Islet precursor cell (in vitro differentiated cells): ENCODE data around the gene L1TD1.
A peak's percentile ranks its signal among the peaks of the same experiment; 100 is the strongest.
"Not testable (repeated sequence)": the region's sequence is repeated elsewhere in the genome, so short reads cannot be mapped to it uniquely, and the experiment has no call there.

Experiments used
- DNase-seq: peaks from one replicate; pipeline ENCODE4 v3.0.0-alpha.2; 2018

L1TD1 gene, protein sequence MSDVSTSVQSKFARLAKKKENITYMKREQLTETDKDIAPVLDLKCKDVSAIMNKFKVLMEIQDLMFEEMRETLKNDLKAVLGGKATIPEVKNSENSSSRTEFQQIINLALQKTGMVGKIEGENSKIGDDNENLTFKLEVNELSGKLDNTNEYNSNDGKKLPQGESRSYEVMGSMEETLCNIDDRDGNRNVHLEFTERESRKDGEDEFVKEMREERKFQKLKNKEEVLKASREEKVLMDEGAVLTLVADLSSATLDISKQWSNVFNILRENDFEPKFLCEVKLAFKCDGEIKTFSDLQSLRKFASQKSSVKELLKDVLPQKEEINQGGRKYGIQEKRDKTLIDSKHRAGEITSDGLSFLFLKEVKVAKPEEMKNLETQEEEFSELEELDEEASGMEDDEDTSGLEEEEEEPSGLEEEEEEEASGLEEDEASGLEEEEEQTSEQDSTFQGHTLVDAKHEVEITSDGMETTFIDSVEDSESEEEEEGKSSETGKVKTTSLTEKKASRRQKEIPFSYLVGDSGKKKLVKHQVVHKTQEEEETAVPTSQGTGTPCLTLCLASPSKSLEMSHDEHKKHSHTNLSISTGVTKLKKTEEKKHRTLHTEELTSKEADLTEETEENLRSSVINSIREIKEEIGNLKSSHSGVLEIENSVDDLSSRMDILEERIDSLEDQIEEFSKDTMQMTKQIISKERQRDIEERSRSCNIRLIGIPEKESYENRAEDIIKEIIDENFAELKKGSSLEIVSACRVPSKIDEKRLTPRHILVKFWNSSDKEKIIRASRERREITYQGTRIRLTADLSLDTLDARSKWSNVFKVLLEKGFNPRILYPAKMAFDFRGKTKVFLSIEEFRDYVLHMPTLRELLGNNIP

DNA sequence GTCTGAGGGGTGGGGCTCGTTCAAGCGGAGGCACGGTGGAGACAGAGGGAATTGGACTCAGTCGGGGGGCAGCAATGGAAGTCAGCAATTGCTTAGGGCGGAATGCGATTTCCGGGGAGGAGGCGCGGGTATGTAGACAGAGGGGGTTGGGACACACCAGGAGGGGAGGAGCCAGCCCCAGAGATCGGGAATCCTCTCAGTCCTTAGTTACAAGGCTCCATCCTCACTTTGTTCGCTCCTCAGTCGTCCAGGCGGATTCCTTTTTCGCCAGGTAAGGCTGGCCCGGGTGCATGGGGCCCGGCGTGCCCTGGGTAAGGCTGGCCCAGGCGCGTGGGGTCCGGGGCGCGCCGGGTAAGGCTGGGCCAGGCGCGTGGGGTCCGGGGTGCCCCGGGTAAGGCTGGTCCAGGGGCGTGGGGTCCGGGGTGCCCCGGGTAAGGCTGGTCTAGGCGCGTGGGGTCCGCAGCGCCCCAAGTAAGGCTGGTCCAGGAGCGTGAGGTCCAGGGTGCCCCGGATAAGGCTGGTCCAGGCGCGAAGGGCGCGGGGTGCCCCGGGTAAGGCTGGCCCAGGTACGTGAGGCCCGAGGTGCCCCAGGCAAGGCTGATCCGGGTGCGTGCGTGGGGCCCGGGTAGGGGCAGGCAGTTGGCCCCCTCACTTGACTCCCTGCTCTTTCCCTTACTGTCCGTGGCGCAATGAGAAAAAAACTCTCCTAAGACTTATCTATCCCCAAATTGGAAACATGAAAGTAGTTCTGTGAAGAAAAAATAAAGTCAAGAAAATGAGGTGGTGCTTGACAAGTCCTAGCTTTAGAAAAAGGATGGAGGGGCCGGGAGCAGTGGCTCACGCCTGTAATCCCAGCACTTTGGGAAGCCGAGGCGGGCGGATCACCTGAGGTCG lies at the start of gene L1TD1:
L1TD1 (plus strand) TSS at position 199 of the 894 bp plus-strand sequence. CDS start 11,780 bp downstream, outside the sequence.
- DNase-seq: peak; percentile 92

DNA sequence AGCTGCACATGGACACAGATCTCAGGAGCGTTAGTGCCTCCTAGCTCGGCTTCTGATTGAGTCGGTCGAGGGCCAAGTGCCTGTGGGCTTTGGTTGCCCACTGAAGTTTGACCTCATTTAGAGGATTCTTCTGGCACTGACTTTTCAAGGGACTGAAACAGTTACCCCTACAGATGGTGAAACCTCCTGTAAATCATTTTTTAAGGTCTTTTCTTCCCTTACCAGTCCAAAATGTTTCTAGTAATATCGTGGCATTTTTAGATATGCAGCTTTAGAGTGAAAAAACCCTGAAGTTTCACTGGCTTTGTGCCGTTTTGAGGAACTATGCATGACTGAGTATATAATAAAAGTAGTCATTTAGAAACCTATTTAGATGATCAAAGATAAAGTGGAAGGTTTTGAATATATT lies 34.7 kb upstream of the L1TD1 start:
- DNase-seq: no peak

DNA sequence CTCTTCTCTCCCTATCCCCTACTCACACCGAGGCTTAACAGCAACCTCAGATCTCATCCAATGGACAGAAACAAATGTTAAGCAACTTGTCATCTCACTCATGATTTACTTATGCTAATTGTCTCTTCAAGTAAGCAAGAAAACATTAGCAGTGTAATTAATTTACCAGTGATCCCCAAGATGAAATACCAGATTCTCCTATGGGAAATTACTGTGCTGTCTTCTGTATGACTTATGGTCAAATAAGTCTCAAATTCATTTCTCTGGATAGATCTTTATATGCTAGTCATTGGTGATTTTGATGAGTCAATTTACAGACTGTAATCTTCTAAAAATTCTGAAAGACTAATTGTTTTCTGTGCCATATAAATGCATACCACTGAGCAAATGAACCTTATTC lies 32.9 kb upstream of the L1TD1 start:
- no peak for DNase-seq

DNA sequence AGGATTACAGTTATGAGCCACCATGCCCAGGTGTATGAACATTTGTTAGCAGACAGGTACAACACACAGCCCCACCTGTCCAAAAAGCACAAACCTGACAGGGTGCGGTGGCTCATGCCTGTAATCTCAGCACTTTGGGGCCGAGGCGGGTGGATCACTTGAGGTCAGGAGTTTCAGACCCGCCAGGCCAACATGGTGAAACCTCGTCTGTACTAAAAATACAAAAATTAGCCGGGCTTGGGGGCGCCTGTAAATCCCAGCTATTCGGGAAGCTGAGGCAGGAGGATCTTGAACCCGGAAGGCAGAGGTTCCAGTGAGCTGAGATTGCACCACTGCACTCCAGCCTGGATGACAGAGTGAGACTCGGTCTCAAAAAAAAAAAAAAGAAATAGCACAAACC lies 24.3 kb upstream of the L1TD1 start:
- DNase-seq: not testable (repeated sequence)

DNA sequence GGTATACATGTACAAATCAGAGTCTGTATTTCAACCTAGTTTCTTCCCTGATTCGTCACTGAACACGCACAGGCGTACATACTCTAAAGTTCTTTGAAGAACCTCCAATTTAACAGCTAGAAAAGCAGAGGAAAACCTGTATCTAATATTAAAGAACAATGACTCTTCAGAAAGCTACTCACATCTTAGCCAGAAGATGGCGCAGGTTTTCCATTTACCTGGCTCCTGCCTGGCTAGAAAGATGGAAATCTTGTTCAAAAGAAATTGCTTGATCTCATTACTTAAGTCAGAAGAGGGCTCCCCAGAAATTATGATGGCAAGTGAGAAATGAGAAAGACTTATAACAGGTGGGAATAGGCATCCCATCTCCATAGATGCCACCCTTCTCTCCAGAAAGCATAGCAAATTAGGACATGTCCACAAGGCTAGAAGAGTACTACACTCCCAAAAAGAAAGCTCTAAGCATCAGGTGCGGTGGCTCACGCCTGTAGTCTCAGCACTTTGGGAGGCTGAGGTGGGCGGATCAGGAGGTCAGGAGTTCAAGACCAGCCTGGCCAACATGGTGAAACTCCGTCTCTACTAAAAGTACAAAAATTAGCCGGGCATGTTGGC lies 19.0 kb upstream of the L1TD1 start:
- DNase-seq: no peak

DNA sequence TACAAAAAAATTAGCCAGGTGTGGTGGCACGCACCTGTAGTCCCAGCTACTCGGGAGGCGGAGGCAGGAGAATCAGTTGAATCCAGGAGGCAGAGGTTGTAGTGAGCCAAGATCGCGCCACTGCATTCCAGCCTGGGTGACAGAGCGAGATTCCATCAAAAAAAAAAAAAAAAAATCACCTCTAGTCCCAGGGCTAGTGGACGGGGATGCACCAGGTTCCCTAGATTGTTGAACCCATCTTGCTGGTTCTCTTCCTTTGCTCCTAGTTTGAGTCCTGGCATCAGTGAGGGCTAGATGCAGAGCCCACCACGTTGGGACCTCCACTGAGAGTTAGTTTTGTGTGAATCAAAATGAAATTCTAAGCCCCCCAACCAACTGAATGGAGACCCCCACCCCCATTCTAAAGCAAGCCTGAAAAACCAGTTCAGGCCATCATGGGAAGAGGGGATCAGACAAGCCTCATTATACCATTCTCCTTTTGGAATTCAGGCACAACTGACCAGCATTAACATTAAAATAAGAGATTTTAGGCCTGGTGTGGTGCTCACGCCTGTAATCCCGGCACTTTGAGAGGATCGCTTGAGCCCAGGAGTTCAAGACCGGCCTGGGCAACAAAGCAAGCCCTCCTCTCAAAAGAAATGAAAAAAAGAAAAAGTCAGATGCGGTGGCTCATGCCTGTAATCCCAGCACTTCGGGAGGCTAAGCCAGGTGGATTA lies 17.9 kb upstream of the L1TD1 start:
- DNase-seq: no peak

DNA sequence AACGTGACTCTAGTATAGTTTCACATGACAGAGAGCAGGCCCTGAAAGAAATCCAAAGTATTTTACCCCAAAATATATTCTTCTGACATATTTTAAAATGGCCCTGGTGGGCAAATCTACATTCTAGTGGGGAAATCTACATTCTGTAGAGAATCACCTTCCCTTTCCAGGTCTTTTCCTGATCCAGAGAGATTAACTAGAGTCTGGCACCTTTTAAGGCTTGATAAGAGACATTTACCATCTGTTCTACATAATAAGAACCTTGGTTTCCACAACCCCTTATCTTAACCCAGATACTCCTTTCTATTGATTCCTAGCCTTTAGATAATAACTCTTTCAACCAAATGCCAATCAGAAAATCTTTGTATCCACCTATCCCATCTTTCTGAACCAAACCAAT lies 17.0 kb upstream of the L1TD1 start:
- DNase-seq: no peak

DNA sequence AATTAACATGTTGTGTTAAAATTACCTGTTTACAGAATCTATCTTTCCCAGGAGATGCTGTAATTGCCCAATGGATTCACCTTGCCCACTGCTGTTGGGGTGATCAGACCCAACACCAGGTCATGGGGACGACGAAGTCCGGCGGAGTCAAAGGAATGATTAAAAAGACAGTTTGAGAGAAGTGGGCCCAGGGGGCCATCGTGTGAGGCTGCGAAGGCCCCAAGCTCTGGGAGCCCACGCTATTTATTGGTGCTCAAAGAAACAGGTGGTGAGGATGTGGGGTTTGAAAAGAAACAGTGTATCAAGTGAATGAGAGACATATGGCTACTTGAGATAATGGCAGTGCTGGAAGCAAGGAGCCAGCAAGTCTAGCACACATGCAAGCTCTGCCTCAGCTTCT lies 16.3 kb upstream of the L1TD1 start:
- no peak for DNase-seq

DNA sequence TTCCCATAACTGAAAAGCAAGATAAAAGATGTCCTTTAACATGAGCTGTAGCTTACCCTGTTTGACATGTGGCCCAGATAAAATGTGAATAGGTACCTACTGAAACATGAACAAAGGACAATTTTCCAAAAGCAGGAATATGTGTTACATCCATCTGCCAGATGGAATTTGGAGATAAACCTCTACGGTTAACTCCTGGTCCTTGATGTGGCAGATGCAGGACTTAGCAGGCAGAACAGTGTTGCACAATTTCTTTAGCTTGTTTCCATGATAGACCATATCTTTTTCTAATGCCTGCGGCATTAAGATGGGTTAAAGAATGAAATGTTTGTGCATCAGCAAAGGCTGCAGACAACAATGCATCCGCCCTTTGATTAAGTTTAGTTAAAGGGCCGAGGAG lies 14.6 kb upstream of the L1TD1 start:
- not testable (repeated sequence) for DNase-seq

DNA sequence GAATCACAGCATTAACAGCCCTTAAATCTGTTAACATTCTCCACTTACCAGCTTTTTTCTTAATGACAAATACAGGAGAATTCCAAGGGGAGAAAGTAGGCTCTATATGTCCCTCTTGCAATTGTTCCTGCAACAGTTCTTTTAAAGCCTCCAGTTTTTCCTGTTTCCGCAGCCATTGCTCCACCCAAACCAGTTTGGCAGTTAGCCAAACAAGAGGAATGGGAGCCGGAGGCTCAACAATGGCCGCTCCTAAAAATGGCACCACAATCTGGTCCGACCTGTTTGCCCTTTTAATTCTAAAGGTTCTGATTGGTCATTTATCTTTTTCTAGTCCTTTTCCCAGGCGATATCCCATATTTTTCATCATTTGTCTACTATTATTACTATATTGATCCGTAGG lies 14.0 kb upstream of the L1TD1 start:
- peak; percentile 84 for DNase-seq

DNA sequence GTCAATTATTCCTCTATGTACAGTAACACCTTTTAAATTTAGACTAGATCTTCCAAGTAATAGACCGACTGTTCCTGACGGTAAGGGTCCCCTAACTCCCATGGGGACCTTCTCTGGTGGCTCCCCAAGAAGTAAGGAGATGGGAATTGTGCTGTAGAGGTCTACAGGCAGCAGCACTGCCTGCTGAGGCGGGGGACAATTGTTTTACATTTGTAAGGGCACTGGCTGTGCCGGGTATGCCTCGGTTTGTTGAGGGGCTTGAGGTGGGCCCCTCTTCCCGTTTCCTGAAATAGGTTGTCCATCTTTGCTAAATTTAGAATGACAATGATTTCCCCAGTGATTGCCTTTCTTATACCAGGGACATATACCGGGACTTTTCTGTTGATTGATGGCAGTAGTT lies 13.1 kb upstream of the L1TD1 start:
- DNase-seq: no peak

DNA sequence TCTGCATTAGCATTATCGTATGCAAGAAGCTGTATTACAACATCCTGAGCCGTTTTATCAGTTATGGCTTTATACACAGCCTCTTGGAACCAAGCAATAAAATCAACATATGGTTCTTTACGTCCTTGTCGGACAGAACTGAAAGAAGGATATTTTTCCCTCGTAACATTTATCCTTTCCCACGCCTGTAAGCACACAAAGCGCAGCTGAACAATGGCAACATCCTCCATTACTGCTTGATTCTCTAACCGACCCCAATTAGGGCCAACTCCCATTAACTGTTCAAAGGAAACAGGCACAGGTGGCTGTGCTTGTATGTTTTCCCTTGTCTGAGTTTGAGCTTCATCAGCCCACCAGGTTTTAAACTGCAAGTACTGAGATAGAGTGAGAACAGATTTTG lies 12.5 kb upstream of the L1TD1 start:
- not testable (repeated sequence) for DNase-seq

DNA sequence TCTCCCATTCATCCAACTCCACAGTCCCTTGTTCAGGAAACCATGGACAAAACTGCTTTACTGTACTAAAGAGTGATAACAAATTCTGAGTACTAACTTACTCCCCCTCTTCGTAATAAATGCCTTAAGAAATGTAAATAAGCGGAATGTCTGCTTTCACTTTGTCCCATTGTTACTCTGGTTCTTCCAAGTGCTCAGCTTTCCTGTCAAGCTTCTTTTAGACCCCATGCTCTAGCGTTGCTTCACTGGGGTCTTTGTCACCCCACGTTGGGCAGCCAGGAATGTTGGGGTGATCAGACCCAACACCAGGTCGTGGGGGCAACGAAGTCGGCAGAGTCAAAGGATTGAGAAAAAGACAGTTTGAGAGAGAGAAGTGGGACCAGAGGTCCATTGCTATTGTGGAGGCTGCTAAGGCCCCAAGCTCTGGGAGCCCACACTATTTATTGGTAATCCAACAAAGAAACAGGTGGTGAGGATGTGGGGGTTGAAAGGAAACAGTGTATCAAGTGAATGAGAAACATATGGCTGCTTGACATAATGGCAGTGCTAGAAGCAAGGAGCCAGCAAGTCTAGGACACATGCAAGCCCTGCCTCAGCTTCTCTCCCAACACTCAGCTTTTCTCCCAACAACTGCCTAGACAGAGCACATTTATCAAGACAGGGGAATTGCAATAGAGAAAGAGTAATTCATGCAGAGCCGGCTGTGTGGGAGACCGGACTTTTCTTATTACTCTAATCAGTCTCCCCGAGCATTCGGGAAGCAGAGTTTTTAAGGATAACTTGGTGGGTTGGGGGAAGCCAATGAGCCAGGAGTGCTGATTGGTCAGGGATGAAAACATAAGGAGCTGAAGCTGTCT lies 11.3 kb upstream of the L1TD1 start:
- DNase-seq: not testable (repeated sequence)

DNA sequence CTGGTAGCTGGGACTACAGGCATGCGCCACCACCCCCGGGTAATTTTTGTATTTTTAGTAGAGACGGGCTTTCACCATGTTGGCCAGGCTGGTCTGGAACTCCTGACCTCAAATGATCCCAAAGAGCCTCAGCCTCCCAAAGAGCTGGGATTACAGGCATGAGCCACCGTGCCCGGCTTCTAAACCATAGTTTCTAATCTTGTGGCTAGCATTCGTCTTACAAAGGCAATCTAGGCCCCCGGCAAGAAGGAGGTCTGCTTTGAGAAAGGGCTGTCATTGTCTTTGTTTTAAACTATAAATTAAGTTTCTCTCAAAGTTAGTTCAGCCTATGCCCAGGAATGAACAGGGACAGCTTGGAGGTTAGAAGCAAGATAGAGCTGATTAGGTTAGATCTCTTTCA lies 10.3 kb upstream of the L1TD1 start:
- DNase-seq: no peak

DNA sequence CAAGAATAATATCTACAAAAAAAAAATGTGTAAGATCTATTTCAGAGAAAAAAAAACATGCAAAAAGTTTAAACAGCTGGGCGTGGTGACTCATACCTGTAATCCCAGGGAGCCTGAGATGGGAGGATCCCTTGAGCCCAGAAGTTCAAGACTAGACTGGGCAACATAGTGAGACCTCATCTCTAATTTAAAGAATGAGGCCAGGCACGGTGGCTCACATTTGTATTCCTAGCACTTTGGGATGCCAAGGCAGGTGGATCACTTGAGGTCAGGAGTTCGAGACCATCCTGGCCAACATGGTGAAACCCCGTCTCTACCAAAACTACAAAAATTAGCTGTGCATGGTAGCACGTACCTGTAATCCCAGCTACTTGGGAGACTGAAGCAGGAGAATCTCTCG lies 9.4 kb upstream of the L1TD1 start:
- not testable (repeated sequence) for DNase-seq

DNA sequence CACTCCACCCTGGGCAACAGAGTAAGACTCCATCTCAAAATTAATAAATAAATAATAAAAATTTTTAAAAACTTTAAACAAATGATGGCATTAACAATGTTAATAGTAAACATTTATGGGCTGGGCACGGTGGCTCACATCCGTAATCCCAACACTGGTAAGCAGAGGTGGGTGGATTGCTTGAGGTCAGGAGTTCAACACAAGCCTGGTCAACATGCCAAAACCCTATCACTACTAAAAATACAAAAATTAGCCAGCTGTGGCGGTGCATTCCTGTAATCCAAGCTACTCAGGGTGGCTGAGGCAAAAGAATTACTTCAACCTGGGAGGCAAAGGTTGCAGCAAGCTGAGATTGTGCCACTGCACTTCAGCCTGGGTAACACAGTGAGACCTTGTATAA lies 9.0 kb upstream of the L1TD1 start:
- DNase-seq: no peak

DNA sequence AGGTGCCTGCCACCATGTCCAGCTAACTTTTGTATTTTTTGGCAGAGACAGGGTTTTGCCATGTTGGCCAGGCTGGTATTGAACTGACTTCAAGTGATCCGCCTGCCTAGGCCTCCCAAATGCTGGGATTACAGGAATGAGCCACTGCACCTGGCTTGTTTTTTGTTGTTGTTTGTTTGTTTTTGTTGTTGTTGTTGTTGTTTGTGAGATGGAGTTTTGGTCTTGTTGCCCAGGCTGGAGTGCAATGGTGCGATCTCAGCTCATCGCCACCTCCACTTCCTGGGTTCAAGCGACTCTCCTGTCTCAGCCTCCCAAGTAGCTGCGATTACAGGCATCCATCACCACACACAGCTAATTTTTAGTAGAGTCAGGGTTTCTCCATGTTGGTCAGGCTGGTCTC lies 7.1 kb upstream of the L1TD1 start:
- no peak for DNase-seq

DNA sequence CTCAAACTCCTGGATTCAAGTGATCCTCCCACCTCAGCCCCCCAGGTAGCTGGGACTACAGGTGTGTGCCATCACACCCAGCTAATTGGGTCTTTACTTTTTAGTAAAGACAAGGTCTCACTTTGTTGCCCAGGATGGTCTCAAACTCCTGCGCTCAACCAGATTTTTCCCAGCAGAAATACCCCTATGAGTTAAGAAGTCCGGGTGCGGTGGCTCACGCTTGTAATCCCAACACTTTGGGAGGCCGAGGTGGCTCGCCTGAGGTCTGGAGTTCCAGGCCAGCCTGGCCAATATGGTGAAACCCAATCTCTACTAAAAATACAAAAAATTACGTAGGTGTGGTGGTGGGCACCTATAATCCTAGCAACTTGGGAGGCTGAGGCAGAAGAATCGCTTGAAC lies 6.5 kb upstream of the L1TD1 start:
- no peak for DNase-seq

DNA sequence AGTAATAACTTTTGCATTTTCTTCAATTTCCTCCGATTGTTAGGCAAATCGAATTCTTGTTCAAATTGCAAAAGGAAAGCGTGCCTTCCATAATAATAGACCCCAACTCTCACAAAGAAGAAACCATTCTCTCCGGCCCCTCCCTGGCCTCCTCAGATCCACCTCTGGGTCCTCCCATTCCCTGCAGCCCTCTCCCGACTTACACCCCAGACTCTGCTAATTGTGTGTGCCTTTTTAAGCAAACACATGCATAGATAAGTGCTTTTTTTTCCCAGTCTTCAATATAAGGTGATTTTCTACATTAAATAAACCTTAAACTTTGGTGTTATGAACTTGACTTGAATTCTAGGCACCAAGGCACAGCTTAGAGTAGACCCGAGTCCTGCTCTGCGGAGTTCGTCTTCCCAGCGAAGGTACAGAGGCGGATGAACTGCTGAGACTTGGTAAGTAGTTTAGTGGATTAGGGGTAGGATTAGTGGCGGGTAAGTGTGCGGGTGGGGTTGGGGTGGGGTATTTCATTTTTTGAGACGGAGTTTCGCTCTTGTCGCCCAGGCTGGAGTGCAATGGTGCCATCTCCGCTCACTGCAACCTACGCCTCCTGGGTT lies 1.5 kb downstream of the L1TD1 start:
- no peak for DNase-seq

DNA sequence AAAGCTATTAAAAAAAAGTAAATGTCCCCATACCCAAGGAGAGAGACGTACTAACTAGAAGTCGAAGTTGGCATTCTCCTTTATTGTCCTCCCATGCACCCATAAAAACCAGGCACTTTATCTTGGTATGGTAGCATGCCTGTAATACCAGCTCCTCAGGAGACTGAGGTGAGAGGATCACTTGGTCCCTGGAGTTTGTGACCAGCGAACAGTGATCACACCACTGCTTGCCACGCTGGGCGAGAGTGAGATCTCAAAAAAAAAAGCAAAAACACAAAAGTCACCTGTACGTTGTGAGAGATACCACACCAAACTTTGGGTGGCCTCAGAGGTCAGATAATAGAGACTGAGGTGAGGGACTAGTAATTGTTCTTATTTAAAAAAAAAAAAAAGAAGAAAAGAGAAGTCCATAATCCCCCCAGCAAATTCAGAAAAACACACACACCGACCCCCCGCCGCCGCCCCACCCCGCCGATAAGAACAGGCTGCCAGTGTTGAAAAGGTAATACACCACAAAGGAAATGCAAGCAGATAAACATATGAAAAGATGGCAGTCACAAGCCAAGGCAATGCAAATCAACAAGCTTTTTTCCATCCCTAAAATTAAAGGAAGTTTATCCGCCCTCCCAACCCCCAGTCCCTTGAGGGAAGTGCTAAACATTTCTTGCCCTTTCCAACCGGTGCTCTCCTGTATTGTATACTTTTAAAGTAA lies 3.6 kb downstream of the L1TD1 start:
- DNase-seq: no peak
